ENCODE measurements around the gene NFATC1. TPM values are rescaled to one million over a fixed set of nuclear protein-coding genes. Genes with fewer than 3 reads are reported as not detected.

NFATC1 gene
- total RNA-seq, 2 donors from 2014 or later: 19.0 to 20.2 TPM

- Histone ChIP-seq H3K4me1 (peaks cover 0 to 17% of the 10 kb centered on the region in 2 donors), H3K36me3 (peaks cover 8% of the 10 kb centered on the region), H3K9me3 (no peaks in the 10 kb centered on the region), H3K4me3 (no peak overlapping the region), H3K27me3 (no peaks in the 10 kb centered on the region), H3K27ac (peak overlapping the region in 1 of 2 donors; percentile 42)
- DNase-seq (ENCODE audit: low spot score): peak; percentile 79
- no peak for TF ChIP-seq CTCF (IDR thresholded peaks at IDR 0.05)
Measured at GRCh38 chr18:79526468-79527460, 131.0 kb downstream of the NFATC1 start.

GRCh38 chr18:79527656-79528315 lies 132.1 kb downstream of the NFATC1 start:
- Histone ChIP-seq H3K9me3 (no peaks in the 10 kb centered on the region), H3K27me3 (no peaks in the 10 kb centered on the region), H3K27ac (no peak overlapping the region), H3K4me3 (no peak overlapping the region), H3K36me3 (peaks cover 8% of the 10 kb centered on the region), H3K4me1 (peaks cover 0 to 17% of the 10 kb centered on the region in 2 donors)
- no peak for DNase-seq (ENCODE audit: low spot score)
- no peak for TF ChIP-seq CTCF (IDR thresholded peaks at IDR 0.05)

- Histone ChIP-seq H3K9me3 (no peaks in the 10 kb centered on the region), H3K4me1 (peaks cover 0 to 17% of the 10 kb centered on the region in 2 donors), H3K4me3 (no peak overlapping the region), H3K27ac (no peak overlapping the region), H3K36me3 (peaks cover 8% of the 10 kb centered on the region), H3K27me3 (no peaks in the 10 kb centered on the region)
- no peak for DNase-seq (ENCODE audit: low spot score)
- no peak for TF ChIP-seq CTCF (IDR thresholded peaks at IDR 0.05)
Measured at GRCh38 chr18:79528316-79528695, 132.6 kb downstream of the NFATC1 start.

DNA sequence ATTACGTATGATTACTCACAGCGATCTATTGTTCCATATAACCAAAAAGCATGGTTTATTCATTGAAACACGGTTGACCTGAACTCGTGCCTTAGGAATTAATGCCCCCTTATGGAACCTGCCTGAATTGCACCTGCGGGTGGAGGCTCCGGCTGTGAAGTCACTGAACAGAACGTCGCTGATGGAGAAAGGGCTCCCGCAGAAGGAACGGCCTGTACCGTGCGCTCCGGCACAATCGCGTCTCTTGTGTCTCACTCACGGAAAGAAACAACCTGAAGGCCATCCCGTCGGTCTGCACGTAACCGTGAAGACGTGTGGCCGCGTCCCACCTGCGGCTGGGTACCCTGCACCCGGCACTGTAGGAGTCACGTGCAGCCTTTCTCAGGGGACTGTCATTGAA lies 133.1 kb downstream of the NFATC1 start:
- Histone ChIP-seq H3K4me3 (no peak overlapping the region), H3K36me3 (peaks cover 8% of the 10 kb centered on the region), H3K9me3 (no peaks in the 10 kb centered on the region), H3K27ac (no peak overlapping the region), H3K27me3 (no peaks in the 10 kb centered on the region), H3K4me1 (peaks cover 0 to 17% of the 10 kb centered on the region in 2 donors)
- DNase-seq (ENCODE audit: low spot score): peak; percentile 69
- peak; percentile 87 to 95 for TF ChIP-seq CTCF (IDR thresholded peaks at IDR 0.05)

- DNase-seq (ENCODE audit: low spot score): no peak
- H3K36me3 ChIP-seq: peaks cover 8% of the 10 kb centered on the region
Measured at GRCh38 chr18:79529296-79529695, 133.6 kb downstream of the NFATC1 start.

More at GRCh38 chr18:79529296-79529695, 133.6 kb downstream of the NFATC1 start:
- Histone ChIP-seq H3K4me3 (no peak overlapping the region), H3K27ac (no peak overlapping the region), H3K27me3 (no peaks in the 10 kb centered on the region), H3K9me3 (no peaks in the 10 kb centered on the region), H3K4me1 (peaks cover 0 to 17% of the 10 kb centered on the region in 2 donors)
- no peak for TF ChIP-seq CTCF (IDR thresholded peaks at IDR 0.05)
